Stimulated activated CD4-positive, alpha-beta T cell treated with anti-CD3 and anti-CD28 coated beads, Interleukin-4, amount 100 ng/mL, for 24 hours (primary cell): ENCODE data around the gene DYTN.

ENCODE experiments used
- DNase-seq: peaks from one replicate; pipeline ENCODE4 v3.0.0-alpha.2; 2020

The DYTN gene

DNA sequence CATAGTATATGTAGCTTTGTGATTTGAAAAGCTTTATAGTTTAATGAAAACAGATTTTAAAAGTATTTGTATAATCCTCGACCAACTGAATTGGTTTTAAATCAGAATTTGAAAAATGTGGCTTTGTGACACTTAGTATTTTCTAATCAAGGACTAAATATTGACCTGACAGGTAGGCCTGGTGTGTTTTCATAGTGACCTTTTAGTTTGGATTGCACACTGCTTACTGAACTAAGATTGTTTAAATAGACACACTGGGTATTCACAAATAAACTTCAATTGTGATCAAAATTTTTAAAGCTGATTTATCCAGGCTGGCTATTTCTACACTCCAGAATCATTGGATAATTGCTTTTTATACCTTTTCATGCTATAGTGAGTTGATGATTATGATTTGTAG is 107.7 kb downstream of the DYTN start:
- DNase-seq = no peak

DNA sequence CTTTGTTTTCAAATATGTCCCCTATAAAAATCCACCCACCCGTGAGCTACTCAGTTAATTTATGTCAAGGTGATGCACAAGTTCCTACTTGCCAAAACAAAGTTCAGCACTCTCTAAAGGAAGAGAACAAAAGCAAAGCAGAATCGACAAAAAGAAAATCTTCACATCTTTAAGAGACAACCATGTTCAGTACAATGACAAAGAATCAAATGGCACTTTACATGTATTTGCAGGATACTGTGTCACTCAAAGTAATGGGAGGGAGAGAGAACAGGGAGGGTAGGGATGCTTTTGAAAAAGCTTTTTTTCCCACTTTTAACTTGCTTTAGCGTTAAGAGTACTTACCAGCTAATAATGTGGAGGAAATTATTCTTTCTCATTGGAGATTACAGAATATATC is 115.0 kb downstream of the DYTN start:
- DNase-seq = no peak
